ENCODE data around the gene OPCML. TPM values are rescaled to one million over a fixed set of nuclear protein-coding genes. Genes with fewer than 3 reads are reported as not detected.

Gene OPCML
- total RNA-seq, 2 donors from 2014 or later: 0.34 TPM; not detected in 1

GRCh38 chr11:132607575-132607974 is 924.7 kb downstream of the OPCML start:
- Histone ChIP-seq H3K36me3 (no peaks in the 10 kb centered on the region), H3K4me1 (replicated peaks) (no peaks in the 10 kb centered on the region), H3K27me3 (replicated peaks; ENCODE audit: insufficient read depth) (no peaks in the 10 kb centered on the region), H3K9me3 (no peaks in the 10 kb centered on the region), H3K27ac (no peak overlapping the region), H3K4me3 (no peak overlapping the region)
- intact Hi-C loops (cut with DNase I): no loop called here
- WGBS: 77% methylated on average over 2 of the region's 2 CpGs
- DNase-seq (ENCODE audit: low spot score): no peak
- TF ChIP-seq, protein P1, sequence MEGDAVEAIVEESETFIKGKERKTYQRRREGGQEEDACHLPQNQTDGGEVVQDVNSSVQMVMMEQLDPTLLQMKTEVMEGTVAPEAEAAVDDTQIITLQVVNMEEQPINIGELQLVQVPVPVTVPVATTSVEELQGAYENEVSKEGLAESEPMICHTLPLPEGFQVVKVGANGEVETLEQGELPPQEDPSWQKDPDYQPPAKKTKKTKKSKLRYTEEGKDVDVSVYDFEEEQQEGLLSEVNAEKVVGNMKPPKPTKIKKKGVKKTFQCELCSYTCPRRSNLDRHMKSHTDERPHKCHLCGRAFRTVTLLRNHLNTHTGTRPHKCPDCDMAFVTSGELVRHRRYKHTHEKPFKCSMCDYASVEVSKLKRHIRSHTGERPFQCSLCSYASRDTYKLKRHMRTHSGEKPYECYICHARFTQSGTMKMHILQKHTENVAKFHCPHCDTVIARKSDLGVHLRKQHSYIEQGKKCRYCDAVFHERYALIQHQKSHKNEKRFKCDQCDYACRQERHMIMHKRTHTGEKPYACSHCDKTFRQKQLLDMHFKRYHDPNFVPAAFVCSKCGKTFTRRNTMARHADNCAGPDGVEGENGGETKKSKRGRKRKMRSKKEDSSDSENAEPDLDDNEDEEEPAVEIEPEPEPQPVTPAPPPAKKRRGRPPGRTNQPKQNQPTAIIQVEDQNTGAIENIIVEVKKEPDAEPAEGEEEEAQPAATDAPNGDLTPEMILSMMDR (IDR thresholded peaks at IDR 0.05): no peak
- TF ChIP-seq POLR2A (IDR thresholded peaks at IDR 0.05) (no peak), POLR2AphosphoS5 (IDR thresholded peaks at IDR 0.05) (no peak)

DNA sequence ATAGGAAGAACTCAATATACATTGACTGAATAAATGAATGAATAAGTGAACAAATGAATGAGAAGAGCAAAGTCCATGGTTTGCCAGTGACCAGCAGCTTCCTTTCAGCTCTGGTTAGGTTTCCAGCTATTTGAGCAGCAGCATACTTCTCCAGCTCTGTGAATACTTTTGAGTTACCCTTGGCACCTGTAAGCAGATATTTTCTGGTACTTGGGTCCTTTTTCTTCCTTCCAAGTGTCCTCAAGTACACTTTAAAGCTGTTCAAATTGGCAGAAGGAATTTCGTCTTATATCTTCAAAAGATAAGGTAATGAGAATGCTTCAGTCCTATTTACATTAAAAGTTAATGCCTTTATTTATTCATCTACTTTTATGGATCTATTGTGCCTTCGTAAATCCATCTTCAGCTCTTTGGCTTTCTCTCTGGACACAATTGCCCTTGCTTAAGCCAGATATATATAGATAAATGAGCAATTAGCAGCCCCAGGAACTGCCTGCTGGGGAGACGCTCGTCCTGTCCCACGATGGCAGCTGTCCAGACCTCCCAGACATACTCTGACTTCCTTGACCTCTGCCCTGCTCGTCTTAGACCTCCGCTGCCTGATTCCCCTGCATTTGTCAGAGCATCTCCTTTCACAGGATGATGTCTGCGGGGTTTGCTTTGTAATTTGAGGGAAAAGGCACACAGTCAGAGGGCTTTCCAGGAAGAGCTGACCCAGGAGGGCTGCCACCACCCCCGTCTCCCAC is 926.3 kb downstream of the OPCML start:
- no peak overlapping the region for H3K27ac ChIP-seq
- no peaks in the 10 kb centered on the region for H3K4me1 ChIP-seq (replicated peaks)
- TF ChIP-seq POLR2A (IDR thresholded peaks at IDR 0.05) (no peak), POLR2AphosphoS5 (IDR thresholded peaks at IDR 0.05) (no peak)
- TF ChIP-seq, protein P1 (IDR thresholded peaks at IDR 0.05): no peak
- 12% methylated on average over 9 of the region's 9 CpGs for WGBS
- no peak overlapping the region for H3K4me3 ChIP-seq
- H3K27me3 ChIP-seq (replicated peaks; ENCODE audit: insufficient read depth): no peaks in the 10 kb centered on the region
- intact Hi-C loops (cut with DNase I): no loop called here
- H3K36me3 ChIP-seq: no peaks in the 10 kb centered on the region
- no peak for DNase-seq (ENCODE audit: low spot score)
- no peaks in the 10 kb centered on the region for H3K9me3 ChIP-seq

GRCh38 chr11:132604431-132604830 is 927.9 kb downstream of the OPCML start:
- TF ChIP-seq POLR2A (IDR thresholded peaks at IDR 0.05) (no peak), POLR2AphosphoS5 (IDR thresholded peaks at IDR 0.05) (no peak)
- TF ChIP-seq, protein P1 (IDR thresholded peaks at IDR 0.05): no peak
- Histone ChIP-seq H3K36me3 (no peaks in the 10 kb centered on the region), H3K4me1 (replicated peaks) (no peaks in the 10 kb centered on the region), H3K4me3 (no peak overlapping the region), H3K27ac (no peak overlapping the region), H3K27me3 (replicated peaks; ENCODE audit: insufficient read depth) (no peaks in the 10 kb centered on the region), H3K9me3 (no peaks in the 10 kb centered on the region)
- whole genome bisulfite sequencing: 76% methylated on average over 2 of the region's 2 CpGs
- DNase-seq (ENCODE audit: low spot score): no peak
- intact Hi-C loops (cut with DNase I): no loop called here

- Histone ChIP-seq H3K9me3 (no peaks in the 10 kb centered on the region), H3K27me3 (replicated peaks; ENCODE audit: insufficient read depth) (no peaks in the 10 kb centered on the region), H3K4me1 (replicated peaks) (no peaks in the 10 kb centered on the region), H3K27ac (no peak overlapping the region), H3K36me3 (no peaks in the 10 kb centered on the region), H3K4me3 (no peak overlapping the region)
- TF ChIP-seq POLR2A (IDR thresholded peaks at IDR 0.05) (no peak), POLR2AphosphoS5 (IDR thresholded peaks at IDR 0.05) (no peak)
- TF ChIP-seq, protein P1 (IDR thresholded peaks at IDR 0.05): no peak
- WGBS: 61% methylated on average over 2 of the region's 2 CpGs
- intact Hi-C loops (cut with DNase I): no loop called here
- no peak for DNase-seq (ENCODE audit: low spot score)
Observed at GRCh38 chr11:132601875-132602274, 930.4 kb downstream of the OPCML start.

DNA sequence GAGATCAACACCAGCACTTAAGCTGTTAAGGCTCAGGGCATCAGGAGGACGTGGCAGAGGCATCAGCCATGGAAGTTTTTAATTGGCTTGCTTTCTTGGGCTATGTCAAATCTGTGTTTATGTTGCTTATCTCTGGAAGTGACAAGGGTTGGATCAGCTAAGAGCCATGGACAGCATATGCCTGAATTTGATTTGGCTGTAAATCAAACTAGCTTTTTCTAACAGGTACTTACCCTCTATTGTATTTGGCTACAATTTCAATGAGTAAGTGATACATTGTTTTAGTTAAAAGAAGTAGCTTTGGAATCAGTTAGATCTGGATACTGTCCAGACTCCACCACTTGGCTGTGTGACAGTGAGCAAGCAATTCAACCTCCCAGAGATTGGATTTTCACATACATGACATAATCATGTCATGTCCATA is 936.6 kb downstream of the OPCML start:
- no peaks in the 10 kb centered on the region for H3K9me3 ChIP-seq
- WGBS: 18% methylated on average over 1 of the region's 1 CpG
- TF ChIP-seq POLR2AphosphoS5 (IDR thresholded peaks at IDR 0.05) (no peak), POLR2A (IDR thresholded peaks at IDR 0.05) (no peak)
- TF ChIP-seq, protein P1 (IDR thresholded peaks at IDR 0.05): no peak
- H3K4me3 ChIP-seq: no peak overlapping the region
- no peaks in the 10 kb centered on the region for H3K4me1 ChIP-seq (replicated peaks)
- no peaks in the 10 kb centered on the region for H3K36me3 ChIP-seq
- no peak overlapping the region for H3K27ac ChIP-seq
- H3K27me3 ChIP-seq (replicated peaks; ENCODE audit: insufficient read depth): no peaks in the 10 kb centered on the region
- no peak for DNase-seq (ENCODE audit: low spot score)
- intact Hi-C loops (cut with DNase I): no loop called here

All from prostate gland (tissue), 2 donors.